Testis (tissue), 2 donors: ENCODE measurements around the gene ANKS1B.

Experiments
- CTCF ChIP-seq, 3 experiments: fragments of 450-650 bp in 2 of 3; fragments of 200-600 bp in 1 of 3; sonication (generic) in 1 of 3; IDR thresholded peaks; one replicate each; pipeline ENCODE4 v1.5.1; 2016 to 2019; ENCODE audit warnings: antibody characterized with exemption in 3 of 3, mild to moderate bottlenecking in 2 of 3, moderate library complexity in 1 of 3
- POLR2A ChIP-seq: fragments of 450-650 bp; IDR thresholded peaks from one replicate; pipeline ENCODE4 v1.6.1; 2017; ENCODE audit warnings: antibody characterized with exemption, mild to moderate bottlenecking, moderate library complexity

- no peak for TF ChIP-seq CTCF (IDR thresholded peaks at IDR 0.05)
- TF ChIP-seq POLR2A = no peak
Observed at GRCh38 chr12:99433155-99433554, 551.6 kb downstream of the ANKS1B start.
